Breast epithelium (tissue), 4 donors: ENCODE measurements around the gene IL3RA. TPM values are rescaled to one million over a fixed set of nuclear protein-coding genes. Genes with fewer than 3 reads are reported as not detected.
"Not testable (repeated sequence)": the region's sequence is repeated elsewhere in the genome, so short reads cannot be mapped to it uniquely, and the experiment has no call there.

Experiments
- DNase-seq, 2 donors: peaks; one replicate each; pipeline ENCODE4 v3.0.0-alpha.2; 2019; ENCODE audit warnings: low spot score in 2 of 2
- H3K27ac ChIP-seq, 2 donors: fragments of 200-600 bp; sonication (generic) in 1 of 2; one replicate each; pipeline ENCODE4 v1.5.1; 2016 to 2019; ENCODE audit warnings: mild to moderate bottlenecking in 1 of 2
- H3K27me3 ChIP-seq, 2 donors: fragments of 200-600 bp; sonication (generic) in 1 of 2; one replicate each; pipeline versions ENCODE4 v1.5.1 to v1.6.0; 2017 to 2019; ENCODE audit warnings: control low read depth in 1 of 2, mild to moderate bottlenecking in 1 of 2
- H3K36me3 ChIP-seq: fragments of 200-600 bp; one replicate; pipeline ENCODE4 v1.5.1; 2019
- H3K4me1 ChIP-seq, 2 donors: fragments of 200-600 bp; sonication (generic); one replicate each; pipeline ENCODE4 v1.5.1; 2016 to 2019; ENCODE audit warnings: control low read depth in 1 of 2
- H3K4me3 ChIP-seq, 3 donors: fragments of 200-600 bp; sonication (generic); 1 replicate in 2 of 3; 2 replicates in 1 of 3; pipeline ENCODE4 v1.5.1; 2016 to 2019; ENCODE audit warnings: mild to moderate bottlenecking in 3 of 3, moderate library complexity in 2 of 3
- H3K9me3 ChIP-seq, 2 donors: fragments of 200-600 bp; sonication (generic) in 1 of 2; one replicate each; pipeline ENCODE4 v1.5.1; 2016 to 2019; ENCODE audit warnings: control low read depth in 1 of 2
- POLR2A ChIP-seq: fragments of 450-650 bp; IDR thresholded peaks from one replicate; pipeline ENCODE4 v1.6.1; 2016; ENCODE audit warnings: antibody characterized with exemption, mild to moderate bottlenecking, moderate library complexity
- POLR2AphosphoS5 ChIP-seq, 3 donors: sonication (generic); formaldehyde crosslinking; IDR thresholded peaks; one replicate each; pipeline ENCODE4 v1.6.1; 2017; ENCODE audit warnings: antibody characterized with exemption in 3 of 3
- intact Hi-C: fragments of 100-400 bp; cut with DNase I; formaldehyde crosslinking; loops from one replicate; pipeline ENCODE4 v1.15.1; 2023; ENCODE audit warnings: low total_unique reads
- total RNA-seq, 3 donors: library from RNA; depleted of rRNA; stranded (reverse); fragments of >200 nt; gene quantifications; one replicate each; pipeline ENCODE4 v1.1.0, GENCODE V29; 2016
- TF ChIP-seq, protein P1 (sequence below), 3 donors: fragments of 450-650 bp; IDR thresholded peaks; one replicate each; pipeline ENCODE4 v1.5.1; 2016 to 2017; ENCODE audit warnings: antibody characterized with exemption in 3 of 3, mild to moderate bottlenecking in 3 of 3, moderate library complexity in 3 of 3

The IL3RA gene
- total RNA-seq, 3 donors from 2014 or later, result 2.9 to 7.5 (median 7.4) TPM

DNA sequence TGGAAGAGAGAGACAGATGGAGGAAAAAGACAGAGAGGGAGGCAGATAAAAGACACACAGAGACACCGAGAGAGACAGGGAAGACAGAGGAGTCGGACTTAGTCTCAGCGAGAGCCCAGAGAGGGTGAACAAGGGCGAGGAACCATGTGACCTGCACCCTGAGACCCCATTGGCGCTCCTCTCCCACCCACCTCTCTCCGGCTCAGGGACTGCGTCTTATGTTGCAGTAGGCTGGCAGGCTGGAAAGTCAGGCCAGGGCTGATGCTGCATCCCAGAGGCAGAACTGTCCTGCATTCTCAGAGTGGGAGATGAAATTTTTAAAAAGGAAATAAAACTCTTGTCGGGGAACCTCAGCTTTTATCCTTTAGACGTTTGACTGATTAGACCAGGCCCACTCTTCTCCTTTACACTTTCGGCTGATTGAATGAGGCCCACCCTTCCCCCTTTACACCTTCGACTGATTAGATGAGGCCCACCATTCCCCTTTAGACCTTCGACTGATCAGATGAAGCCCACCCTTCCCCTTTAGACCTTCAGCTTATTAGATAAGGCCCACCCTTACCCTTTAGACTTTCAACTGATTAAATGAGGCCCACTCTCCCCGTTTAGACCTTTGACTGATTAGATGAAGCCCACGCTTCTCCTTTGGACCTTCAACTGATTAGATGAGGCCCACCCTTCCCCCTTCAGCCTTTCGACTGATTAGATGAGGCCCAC, 29.5 kb upstream of the IL3RA start:
- H3K9me3 ChIP-seq, result peaks cover 6 to 11% of the 10 kb centered on the region in 2 donors
- H3K4me1 ChIP-seq, result no peaks in the 10 kb centered on the region
- no peak overlapping the region for H3K4me3 ChIP-seq
- intact Hi-C loops, result no loop called here
- TF ChIP-seq POLR2AphosphoS5 (IDR thresholded peaks at IDR 0.05), result no peak
- TF ChIP-seq, protein P1, sequence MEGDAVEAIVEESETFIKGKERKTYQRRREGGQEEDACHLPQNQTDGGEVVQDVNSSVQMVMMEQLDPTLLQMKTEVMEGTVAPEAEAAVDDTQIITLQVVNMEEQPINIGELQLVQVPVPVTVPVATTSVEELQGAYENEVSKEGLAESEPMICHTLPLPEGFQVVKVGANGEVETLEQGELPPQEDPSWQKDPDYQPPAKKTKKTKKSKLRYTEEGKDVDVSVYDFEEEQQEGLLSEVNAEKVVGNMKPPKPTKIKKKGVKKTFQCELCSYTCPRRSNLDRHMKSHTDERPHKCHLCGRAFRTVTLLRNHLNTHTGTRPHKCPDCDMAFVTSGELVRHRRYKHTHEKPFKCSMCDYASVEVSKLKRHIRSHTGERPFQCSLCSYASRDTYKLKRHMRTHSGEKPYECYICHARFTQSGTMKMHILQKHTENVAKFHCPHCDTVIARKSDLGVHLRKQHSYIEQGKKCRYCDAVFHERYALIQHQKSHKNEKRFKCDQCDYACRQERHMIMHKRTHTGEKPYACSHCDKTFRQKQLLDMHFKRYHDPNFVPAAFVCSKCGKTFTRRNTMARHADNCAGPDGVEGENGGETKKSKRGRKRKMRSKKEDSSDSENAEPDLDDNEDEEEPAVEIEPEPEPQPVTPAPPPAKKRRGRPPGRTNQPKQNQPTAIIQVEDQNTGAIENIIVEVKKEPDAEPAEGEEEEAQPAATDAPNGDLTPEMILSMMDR (IDR thresholded peaks at IDR 0.05), result no peak
- no peak for TF ChIP-seq POLR2A
- H3K27ac ChIP-seq, result no peak overlapping the region
- DNase-seq, result no peak
- no peaks in the 10 kb centered on the region for H3K36me3 ChIP-seq
- no peaks in the 10 kb centered on the region for H3K27me3 ChIP-seq

DNA sequence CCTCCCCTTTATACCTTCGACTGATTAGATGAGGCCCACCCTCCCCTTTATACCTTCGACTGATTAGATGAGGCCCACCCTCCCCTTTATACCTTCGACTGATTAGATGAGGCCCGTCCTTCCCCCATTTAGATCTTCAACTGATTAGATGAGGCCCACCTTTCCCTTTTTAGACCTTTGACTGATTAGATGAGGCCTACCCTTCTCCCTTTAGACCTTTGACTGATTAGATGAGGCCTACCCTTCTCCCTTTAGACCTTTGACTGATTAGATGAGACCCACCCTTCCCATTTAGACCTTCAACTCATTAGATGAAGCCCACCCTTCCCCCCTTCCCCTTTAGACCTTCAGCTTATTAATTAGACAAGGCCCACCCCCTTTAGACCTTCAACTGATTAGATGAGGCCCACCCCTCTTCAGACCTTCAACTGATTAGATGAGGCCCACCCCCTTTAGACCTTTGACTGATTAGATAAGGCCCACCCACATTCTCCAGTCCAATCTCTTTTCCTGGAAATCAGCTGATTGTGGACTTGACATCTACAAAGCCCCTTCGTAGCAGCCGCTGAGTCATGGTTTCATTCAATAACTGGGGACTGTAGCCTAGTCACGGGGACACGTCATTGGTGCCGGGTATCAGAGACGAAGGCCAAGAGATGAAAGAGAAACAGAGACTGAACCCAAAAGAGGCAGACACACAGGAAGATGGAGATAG, 28.8 kb upstream of the IL3RA start:
- Histone ChIP-seq H3K9me3 (peaks cover 6 to 11% of the 10 kb centered on the region in 2 donors), H3K27me3 (no peaks in the 10 kb centered on the region), H3K4me3 (no peak overlapping the region), H3K36me3 (no peaks in the 10 kb centered on the region), H3K27ac (no peak overlapping the region), H3K4me1 (no peaks in the 10 kb centered on the region)
- no peak for DNase-seq
- intact Hi-C loops, result no loop called here
- TF ChIP-seq, protein P1 (IDR thresholded peaks at IDR 0.05), result no peak
- no peak for TF ChIP-seq POLR2AphosphoS5 (IDR thresholded peaks at IDR 0.05)
- TF ChIP-seq POLR2A, result no peak

DNA sequence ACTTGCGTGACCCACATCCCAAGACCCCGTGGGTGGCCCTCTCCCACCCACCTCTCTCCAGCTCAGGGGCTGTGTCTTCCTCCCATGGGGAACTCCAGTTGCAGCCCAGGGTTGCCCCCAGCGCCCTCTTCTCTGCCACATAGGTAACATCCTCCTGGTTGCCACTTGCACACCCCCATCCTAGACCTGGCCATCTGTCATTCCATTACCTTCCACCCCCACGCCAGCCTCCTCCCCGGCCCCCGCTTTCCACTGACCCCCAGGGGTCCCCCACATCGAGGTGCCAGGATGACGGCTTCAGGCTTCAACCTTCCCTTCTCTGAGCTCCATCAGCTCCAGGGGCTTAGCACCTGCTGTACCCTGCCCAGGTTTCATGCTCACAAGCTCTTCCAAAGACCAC, 28.1 kb upstream of the IL3RA start:
- intact Hi-C loops, result no loop called here
- TF ChIP-seq, protein P1 (IDR thresholded peaks at IDR 0.05), result no peak
- TF ChIP-seq POLR2A (no peak), POLR2AphosphoS5 (IDR thresholded peaks at IDR 0.05) (no peak)
- H3K9me3 ChIP-seq, result peaks cover 6 to 11% of the 10 kb centered on the region in 2 donors

DNA sequence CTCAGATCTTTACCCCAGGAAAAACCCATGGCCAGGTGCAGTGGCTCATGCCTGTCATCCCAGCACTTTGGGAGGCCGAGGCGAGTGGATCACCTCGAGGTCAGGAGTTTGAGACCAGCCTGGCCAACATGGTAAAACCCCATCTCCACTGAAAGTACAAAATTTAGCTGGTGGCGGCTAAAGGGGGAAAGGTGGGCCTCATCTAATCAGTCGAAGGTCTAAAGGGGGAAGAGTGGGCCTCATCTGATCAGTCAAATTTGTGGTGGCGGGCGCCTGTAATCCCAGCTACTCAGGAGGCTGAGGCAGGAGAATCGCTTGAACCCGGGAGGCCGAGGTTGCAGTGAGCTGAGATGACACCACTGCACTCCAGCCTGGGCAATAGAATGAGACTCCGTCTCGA, 27.7 kb upstream of the IL3RA start:
- H3K36me3 ChIP-seq, DNase-seq, H3K27me3 ChIP-seq, H3K4me1 ChIP-seq, H3K27ac ChIP-seq, H3K4me3 ChIP-seq, intact Hi-C loops: not testable (repeated sequence)
- H3K9me3 ChIP-seq, result peaks cover 6 to 11% of the 10 kb centered on the region in 2 donors

More for the DNA sequence above, 28.1 kb upstream of the IL3RA start:
- DNase-seq, result no peak
- no peaks in the 10 kb centered on the region for H3K4me1 ChIP-seq
- no peaks in the 10 kb centered on the region for H3K27me3 ChIP-seq
- no peak overlapping the region for H3K4me3 ChIP-seq
- no peak overlapping the region for H3K27ac ChIP-seq
- H3K36me3 ChIP-seq, result no peaks in the 10 kb centered on the region

DNA sequence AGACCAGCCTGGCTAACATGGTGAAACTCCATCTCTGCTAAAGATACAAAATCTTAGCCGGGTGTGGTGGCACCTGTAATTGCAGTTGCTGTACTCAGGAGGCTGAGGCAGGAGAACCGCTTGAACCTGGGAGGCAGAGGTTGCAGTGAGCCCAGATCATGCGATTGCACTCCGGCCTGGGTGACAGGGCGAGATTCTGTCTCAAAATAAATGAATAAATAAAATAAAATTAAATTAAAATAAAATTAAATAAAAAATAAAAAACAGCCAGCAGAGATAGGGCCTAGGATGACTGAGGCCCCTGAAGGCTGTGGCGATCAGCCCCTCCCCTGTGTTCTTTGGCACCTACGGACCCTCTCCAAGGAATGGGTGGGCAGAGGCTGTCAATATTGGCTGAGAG, 22.8 kb upstream of the IL3RA start:
- H3K27me3 ChIP-seq, result no peaks in the 10 kb centered on the region
- no peaks in the 10 kb centered on the region for H3K36me3 ChIP-seq
- intact Hi-C loops, result no loop called here
- H3K9me3 ChIP-seq, result peaks cover 0 to 3% of the 10 kb centered on the region in 2 donors
- no peak overlapping the region for H3K4me3 ChIP-seq
- no peak for TF ChIP-seq POLR2A
- TF ChIP-seq, protein P1 (IDR thresholded peaks at IDR 0.05), result no peak
- TF ChIP-seq POLR2AphosphoS5 (IDR thresholded peaks at IDR 0.05), result no peak
- no peaks in the 10 kb centered on the region for H3K4me1 ChIP-seq
- DNase-seq, result no peak
- H3K27ac ChIP-seq, result no peak overlapping the region
